Progenitor cell of endocrine pancreas (in vitro differentiated cells): ENCODE data around the gene MAST4. TPM values are rescaled to one million over a fixed set of nuclear protein-coding genes. Genes with fewer than 3 reads are reported as not detected.

Source experiments
- DNase-seq: peaks from one replicate; pipeline ENCODE4 v3.0.0; 2021; ENCODE audit warnings: low spot score; ENCODE audit not compliant: unreplicated experiment
- H3K27ac Mint-ChIP-seq: 2 replicates; pipeline ENCODE4 v1.8.0; 2021; ENCODE audit warnings: mild to moderate bottlenecking, moderate library complexity, mixed read lengths
- H3K27me3 Mint-ChIP-seq: 2 replicates; pipeline ENCODE4 v1.8.0; 2021; ENCODE audit warnings: mixed read lengths
- H3K36me3 Mint-ChIP-seq: 2 replicates; pipeline ENCODE4 v1.8.0; 2022; ENCODE audit warnings: mixed read lengths; ENCODE audit not compliant: insufficient read depth
- H3K4me1 Mint-ChIP-seq: 2 replicates; pipeline ENCODE4 v1.8.0; 2021; ENCODE audit warnings: low read depth, mixed read lengths
- H3K4me3 Mint-ChIP-seq: 2 replicates; pipeline ENCODE4 v1.8.0; 2021; ENCODE audit warnings: low read depth, mild to moderate bottlenecking, moderate library complexity, mixed read lengths
- H3K9me3 Mint-ChIP-seq: 2 replicates; pipeline ENCODE4 v1.8.0; 2021; ENCODE audit warnings: low read depth, mixed read lengths
- total RNA-seq: library from RNA; stranded (reverse); gene quantifications from 2 replicates; pipeline ENCODE4 v1.2.1, GENCODE V29; 2021
- TF ChIP-seq, protein P1 (sequence below): fragments of 200-600 bp; sonication (generic); IDR thresholded peaks from one replicate; pipeline ENCODE4 v1.5.0; 2021; ENCODE audit warnings: antibody characterized with exemption, mild to moderate bottlenecking; ENCODE audit not compliant: unreplicated experiment

MAST4 gene
- total RNA-seq, 1 donor from 2014 or later = 45.3 TPM

DNA sequence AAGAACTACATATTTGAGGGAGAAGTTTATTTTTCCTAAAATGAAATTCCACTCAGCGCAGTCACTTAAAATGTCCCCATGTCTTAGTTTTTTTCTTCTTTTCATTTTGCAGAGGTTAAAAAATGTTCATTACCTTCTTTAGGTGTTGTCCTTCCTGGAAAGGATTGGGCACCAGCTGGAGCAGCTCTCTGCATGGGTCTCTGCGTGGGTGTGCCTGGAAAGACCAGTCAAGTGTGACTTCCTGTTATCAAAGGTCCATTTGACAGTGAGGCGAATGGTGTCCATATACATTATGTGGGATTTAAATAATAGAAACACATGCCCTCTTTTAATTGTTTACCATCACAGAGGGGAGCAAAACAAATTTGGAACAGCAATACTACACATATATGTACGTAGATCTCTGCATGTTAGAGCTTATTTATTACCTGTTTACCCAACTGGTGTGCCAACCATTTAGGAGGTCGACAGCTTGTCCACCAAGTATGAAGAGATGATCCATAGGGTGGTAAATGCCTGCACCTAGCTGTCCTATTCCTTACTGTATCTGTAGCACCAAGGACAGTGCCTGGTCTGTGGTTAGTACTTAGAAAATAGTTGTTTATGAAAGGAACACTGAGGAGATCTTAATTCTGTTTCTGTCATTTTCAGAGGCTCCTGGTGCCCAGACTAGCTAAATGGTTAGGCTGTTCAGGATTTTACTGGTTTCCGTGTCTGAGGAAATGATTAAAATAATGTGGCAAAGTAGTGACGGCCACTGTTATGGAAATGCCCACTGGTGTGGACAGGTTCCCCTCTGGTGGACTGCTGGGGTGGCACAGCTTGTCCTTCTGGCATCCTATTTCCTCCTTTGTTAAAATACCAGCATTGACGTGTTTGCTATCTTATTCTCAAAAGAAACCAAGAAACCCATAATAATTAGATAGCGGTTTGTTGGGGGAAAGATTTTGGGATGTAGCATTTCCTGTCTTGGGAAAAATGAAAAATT, 200.4 kb downstream of the MAST4 start:
- no peak for DNase-seq
- no peak overlapping the region for H3K4me3 Mint-ChIP-seq
- TF ChIP-seq, protein P1, sequence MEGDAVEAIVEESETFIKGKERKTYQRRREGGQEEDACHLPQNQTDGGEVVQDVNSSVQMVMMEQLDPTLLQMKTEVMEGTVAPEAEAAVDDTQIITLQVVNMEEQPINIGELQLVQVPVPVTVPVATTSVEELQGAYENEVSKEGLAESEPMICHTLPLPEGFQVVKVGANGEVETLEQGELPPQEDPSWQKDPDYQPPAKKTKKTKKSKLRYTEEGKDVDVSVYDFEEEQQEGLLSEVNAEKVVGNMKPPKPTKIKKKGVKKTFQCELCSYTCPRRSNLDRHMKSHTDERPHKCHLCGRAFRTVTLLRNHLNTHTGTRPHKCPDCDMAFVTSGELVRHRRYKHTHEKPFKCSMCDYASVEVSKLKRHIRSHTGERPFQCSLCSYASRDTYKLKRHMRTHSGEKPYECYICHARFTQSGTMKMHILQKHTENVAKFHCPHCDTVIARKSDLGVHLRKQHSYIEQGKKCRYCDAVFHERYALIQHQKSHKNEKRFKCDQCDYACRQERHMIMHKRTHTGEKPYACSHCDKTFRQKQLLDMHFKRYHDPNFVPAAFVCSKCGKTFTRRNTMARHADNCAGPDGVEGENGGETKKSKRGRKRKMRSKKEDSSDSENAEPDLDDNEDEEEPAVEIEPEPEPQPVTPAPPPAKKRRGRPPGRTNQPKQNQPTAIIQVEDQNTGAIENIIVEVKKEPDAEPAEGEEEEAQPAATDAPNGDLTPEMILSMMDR = peak; percentile 44
- H3K27ac Mint-ChIP-seq = no peak overlapping the region
- H3K27me3 Mint-ChIP-seq = no peaks in the 10 kb centered on the region
- H3K36me3 Mint-ChIP-seq = peaks cover 5% of the 10 kb centered on the region
- H3K4me1 Mint-ChIP-seq = peaks cover 6% of the 10 kb centered on the region
- H3K9me3 Mint-ChIP-seq = no peaks in the 10 kb centered on the region

DNA sequence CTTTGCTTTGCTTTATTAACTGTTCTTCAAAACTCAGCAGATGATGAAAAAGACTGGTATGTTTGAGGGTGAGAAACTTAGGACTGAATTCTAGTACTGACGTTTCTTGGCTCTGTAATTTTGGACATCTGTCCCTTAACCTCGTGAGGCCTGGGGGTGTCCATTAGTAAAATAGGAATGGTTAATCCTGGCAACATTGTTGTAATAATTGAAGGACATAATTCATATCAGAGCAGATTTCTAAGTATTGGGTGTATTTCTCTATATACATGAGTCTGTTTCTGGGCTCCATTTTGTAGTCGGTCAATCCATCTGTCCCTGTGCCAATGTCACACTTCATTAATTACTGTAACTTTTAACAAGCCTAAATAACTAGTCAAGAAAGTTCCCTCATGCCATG, 206.7 kb downstream of the MAST4 start:
- no peak overlapping the region for H3K4me3 Mint-ChIP-seq
- H3K36me3 Mint-ChIP-seq = peaks cover 1% of the 10 kb centered on the region
- no peaks in the 10 kb centered on the region for H3K27me3 Mint-ChIP-seq
- TF ChIP-seq, protein P1 = no peak
- no peaks in the 10 kb centered on the region for H3K4me1 Mint-ChIP-seq
- no peaks in the 10 kb centered on the region for H3K9me3 Mint-ChIP-seq
- no peak overlapping the region for H3K27ac Mint-ChIP-seq
- no peak for DNase-seq

DNA sequence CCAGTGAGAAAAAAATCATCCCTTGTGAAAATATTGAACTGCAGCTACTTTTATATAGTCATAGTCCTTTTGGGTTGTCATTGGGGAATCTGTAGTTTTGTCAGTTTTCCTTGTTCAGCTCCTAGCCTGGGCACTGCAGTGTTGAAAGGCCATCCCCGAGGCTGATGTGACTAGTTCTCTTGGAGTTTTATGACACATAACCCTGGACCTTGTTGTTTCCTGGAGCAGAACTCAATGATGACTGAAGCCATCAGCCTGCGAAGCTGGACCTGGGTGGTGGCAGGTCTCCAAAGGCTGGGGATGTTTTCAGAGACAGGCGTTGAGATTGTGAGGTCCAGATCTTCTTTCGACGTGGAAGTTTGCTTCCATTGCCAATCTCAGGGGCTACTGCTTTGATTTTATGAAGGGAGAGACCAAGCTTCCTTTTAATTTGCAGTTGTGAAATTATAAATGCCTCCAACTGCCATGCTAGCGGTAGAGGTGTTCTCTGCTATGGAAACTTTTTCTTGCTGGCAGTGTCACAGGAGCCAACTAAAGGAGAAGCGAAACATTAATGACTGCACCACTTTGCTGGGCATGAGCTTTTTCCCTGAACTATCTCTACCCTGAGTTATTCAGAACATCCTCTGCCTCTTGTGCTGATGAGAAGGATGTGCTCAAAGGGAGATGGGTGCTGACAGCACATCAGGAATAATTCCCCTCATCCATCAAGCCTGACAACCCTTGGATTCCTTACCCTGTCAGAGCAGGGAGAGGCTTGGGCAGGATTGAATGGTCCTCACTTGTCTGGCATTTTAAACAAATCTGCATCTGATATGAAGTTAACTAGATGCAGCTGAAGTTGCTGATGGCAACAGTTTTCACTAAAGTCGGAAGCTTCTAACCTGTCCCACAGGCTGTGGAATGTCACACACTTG, 209.6 kb downstream of the MAST4 start:
- no peak overlapping the region for H3K4me3 Mint-ChIP-seq

DNA sequence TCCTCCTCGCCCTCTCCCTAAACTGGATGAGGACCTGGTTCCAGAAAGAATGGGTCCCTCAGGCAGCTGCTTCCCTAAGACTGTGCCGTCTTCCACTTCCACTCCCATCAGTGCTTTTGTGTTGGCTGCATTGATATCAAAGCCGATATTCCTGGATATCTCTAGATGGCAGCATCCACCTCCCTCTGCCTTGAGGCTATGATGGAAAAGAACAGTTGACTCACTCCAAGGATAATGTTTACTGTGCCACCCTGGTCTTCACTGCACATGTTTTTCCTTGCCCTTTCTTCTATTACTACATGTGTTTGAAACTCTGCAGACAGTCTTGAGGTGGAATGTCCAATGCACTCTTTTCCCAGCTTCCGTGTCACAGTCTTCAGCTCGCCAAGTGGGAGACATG, 211.6 kb downstream of the MAST4 start:
- TF ChIP-seq, protein P1 = no peak
- peaks cover 4% of the 10 kb centered on the region for H3K36me3 Mint-ChIP-seq
- DNase-seq = no peak

More for the DNA sequence above, 209.6 kb downstream of the MAST4 start:
- Mint-ChIP-seq H3K36me3 (peaks cover 4% of the 10 kb centered on the region), H3K27ac (no peak overlapping the region), H3K4me1 (no peaks in the 10 kb centered on the region), H3K9me3 (no peaks in the 10 kb centered on the region), H3K27me3 (no peaks in the 10 kb centered on the region)
- DNase-seq = no peak
- TF ChIP-seq, protein P1 = no peak

DNA sequence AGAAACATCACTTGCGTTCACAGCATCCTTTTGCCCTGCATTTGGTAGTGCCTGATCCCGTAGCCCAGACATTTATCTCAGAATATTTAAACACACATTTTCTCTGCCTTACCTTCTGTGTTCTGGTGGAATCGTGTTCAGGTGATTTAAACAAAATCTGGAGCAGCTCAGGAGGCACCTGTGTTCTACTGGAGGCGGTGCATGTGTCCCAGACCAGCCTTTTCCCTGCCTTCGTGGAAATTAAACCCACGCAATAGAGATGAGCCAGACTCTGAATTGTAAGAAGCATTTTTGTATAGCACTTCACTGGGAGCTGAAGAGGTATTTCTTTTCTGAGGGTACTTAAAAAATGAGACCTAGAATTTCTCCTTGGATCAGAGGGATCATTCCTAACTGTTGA, 212.5 kb downstream of the MAST4 start:
- Mint-ChIP-seq H3K27ac (no peak overlapping the region), H3K4me1 (no peaks in the 10 kb centered on the region), H3K4me3 (no peak overlapping the region), H3K27me3 (no peaks in the 10 kb centered on the region), H3K36me3 (peaks cover 4% of the 10 kb centered on the region), H3K9me3 (no peaks in the 10 kb centered on the region)
- DNase-seq = no peak
- TF ChIP-seq, protein P1 = no peak

More for the DNA sequence above, 211.6 kb downstream of the MAST4 start:
- Mint-ChIP-seq H3K9me3 (no peaks in the 10 kb centered on the region), H3K4me1 (no peaks in the 10 kb centered on the region), H3K4me3 (no peak overlapping the region), H3K27ac (no peak overlapping the region), H3K27me3 (no peaks in the 10 kb centered on the region)
